Stomach (tissue), 4 donors: ENCODE data around the gene SPON2.

Experiments
- POLR2A ChIP-seq, 4 donors: fragments of 450-650 bp; IDR thresholded peaks; one replicate each; pipeline ENCODE4 v1.6.1; 2016; ENCODE audit warnings: antibody characterized with exemption in 4 of 4, control low read depth in 2 of 4, mild to moderate bottlenecking in 1 of 4, moderate library complexity in 1 of 4
- TF ChIP-seq, protein P1 (sequence below), 7 experiments: fragments of 450-650 bp in 4 of 7; fragments of 200-600 bp in 3 of 7; sonication (generic) in 3 of 7; IDR thresholded peaks; one replicate each; pipeline ENCODE4 v1.5.1; 2016 to 2019; ENCODE audit warnings: antibody characterized with exemption in 7 of 7, control low read depth in 2 of 7, mild to moderate bottlenecking in 1 of 7

DNA sequence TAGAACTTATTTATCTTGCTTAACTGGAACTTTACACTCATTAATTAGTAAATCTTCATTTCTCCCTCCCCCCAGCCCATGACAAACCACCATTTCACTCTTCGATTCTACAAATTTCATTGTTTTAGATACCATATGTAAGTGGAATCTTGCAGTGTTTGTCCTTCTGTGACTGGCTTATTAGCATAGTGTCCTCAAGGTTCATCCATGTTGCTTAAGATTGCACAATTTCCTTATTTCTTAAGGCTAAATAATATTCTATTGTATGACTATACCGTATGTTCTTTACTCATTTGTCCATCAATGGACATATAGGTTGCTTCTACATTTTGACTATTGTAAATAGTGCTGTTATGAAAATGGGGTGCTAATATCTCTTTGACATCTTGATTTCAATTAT is 34.5 kb downstream of the SPON2 start:
- TF ChIP-seq, protein P1, sequence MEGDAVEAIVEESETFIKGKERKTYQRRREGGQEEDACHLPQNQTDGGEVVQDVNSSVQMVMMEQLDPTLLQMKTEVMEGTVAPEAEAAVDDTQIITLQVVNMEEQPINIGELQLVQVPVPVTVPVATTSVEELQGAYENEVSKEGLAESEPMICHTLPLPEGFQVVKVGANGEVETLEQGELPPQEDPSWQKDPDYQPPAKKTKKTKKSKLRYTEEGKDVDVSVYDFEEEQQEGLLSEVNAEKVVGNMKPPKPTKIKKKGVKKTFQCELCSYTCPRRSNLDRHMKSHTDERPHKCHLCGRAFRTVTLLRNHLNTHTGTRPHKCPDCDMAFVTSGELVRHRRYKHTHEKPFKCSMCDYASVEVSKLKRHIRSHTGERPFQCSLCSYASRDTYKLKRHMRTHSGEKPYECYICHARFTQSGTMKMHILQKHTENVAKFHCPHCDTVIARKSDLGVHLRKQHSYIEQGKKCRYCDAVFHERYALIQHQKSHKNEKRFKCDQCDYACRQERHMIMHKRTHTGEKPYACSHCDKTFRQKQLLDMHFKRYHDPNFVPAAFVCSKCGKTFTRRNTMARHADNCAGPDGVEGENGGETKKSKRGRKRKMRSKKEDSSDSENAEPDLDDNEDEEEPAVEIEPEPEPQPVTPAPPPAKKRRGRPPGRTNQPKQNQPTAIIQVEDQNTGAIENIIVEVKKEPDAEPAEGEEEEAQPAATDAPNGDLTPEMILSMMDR (IDR thresholded peaks at IDR 0.05) = no peak
- TF ChIP-seq POLR2A (IDR thresholded peaks at IDR 0.05) = no peak
